Neural cell (in vitro differentiated cells): ENCODE data around the gene KRT20.

ENCODE experiments used
- POLR2AphosphoS5 ChIP-seq: IDR thresholded peaks from 2 replicates; pipeline ENCODE4 v1.6.1; 2012
- TAF1 ChIP-seq: IDR thresholded peaks from 2 replicates; pipeline ENCODE4 v1.6.1; 2012; ENCODE audit warnings: low read depth

GRCh38 chr17:40909351-40909750, 24.3 kb upstream of the KRT20 start:
- TF ChIP-seq TAF1 = no peak
- TF ChIP-seq POLR2AphosphoS5 = no peak
